Natural killer cell (primary cell): ENCODE data around the gene SLC20A1. TPM values are rescaled to one million over a fixed set of nuclear protein-coding genes. Genes with fewer than 3 reads are reported as not detected.

Experiments
- ATAC-seq, 3 donors: fragments of 150-1000 bp in 2 of 3; fragments of 200-7000 bp in 1 of 3; cut with Tn5 transposase; 1 replicate in 1 of 3; 2 replicates in 2 of 3; pipeline ENCODE4 v1.10.0; 2021; ENCODE audit warnings: mild to moderate bottlenecking in 2 of 3, moderate library complexity in 2 of 3
- DNase-seq, 2 donors: peaks; one replicate each; pipeline versions ENCODE4 v3.0.0 to v3.0.0-alpha.2; 2013 to 2021; ENCODE audit warnings: mixed read lengths in 1 of 2
- H3K27ac ChIP-seq: one replicate; pipeline ENCODE4 v1.5.1; 2013; ENCODE audit warnings: mild to moderate bottlenecking, low read length
- H3K27me3 ChIP-seq: one replicate; pipeline ENCODE4 v1.6.1; 2013; ENCODE audit warnings: low read length; ENCODE audit not compliant: control insufficient read depth, insufficient read depth
- H3K36me3 ChIP-seq: one replicate; pipeline ENCODE4 v1.6.1; 2013; ENCODE audit warnings: low read length; ENCODE audit not compliant: control insufficient read depth, insufficient read depth
- H3K4me1 ChIP-seq: one replicate; pipeline ENCODE4 v1.6.1; 2013; ENCODE audit warnings: low read length; ENCODE audit not compliant: control insufficient read depth, insufficient read depth
- H3K4me3 ChIP-seq: one replicate; pipeline ENCODE4 v1.5.1; 2013; ENCODE audit warnings: low read length
- H3K9me3 ChIP-seq: one replicate; pipeline ENCODE4 v1.6.1; 2013; ENCODE audit warnings: low read length; ENCODE audit not compliant: control insufficient read depth, insufficient read depth
- H3K27ac Mint-ChIP-seq, 2 donors: one replicate each; pipeline ENCODE4 v1.8.0; 2022; ENCODE audit warnings: mild to moderate bottlenecking in 2 of 2, mixed read lengths in 2 of 2, moderate library complexity in 1 of 2
- H3K27me3 Mint-ChIP-seq, 2 donors: one replicate each; pipeline ENCODE4 v1.8.0; 2022; ENCODE audit warnings: low read depth in 2 of 2, mixed read lengths in 2 of 2
- H3K36me3 Mint-ChIP-seq: one replicate; pipeline ENCODE4 v1.8.0; 2022; ENCODE audit warnings: mixed read lengths
- H3K4me1 Mint-ChIP-seq, 2 donors: one replicate each; pipeline ENCODE4 v1.8.0; 2022; ENCODE audit warnings: mixed read lengths in 2 of 2
- H3K4me3 Mint-ChIP-seq: one replicate; pipeline ENCODE4 v1.8.0; 2022; ENCODE audit warnings: mild to moderate bottlenecking, moderate library complexity, mixed read lengths
- H3K9me3 Mint-ChIP-seq, 2 donors: one replicate each; pipeline ENCODE4 v1.8.0; 2022; ENCODE audit warnings: mixed read lengths in 2 of 2
- CTCF ChIP-seq: fragments of 200-600 bp; IDR thresholded peaks from one replicate; pipeline ENCODE4 v1.8.0; 2022; ENCODE audit warnings: antibody characterized with exemption
- WGBS: methylation state at CpG from one replicate; pipeline ENCODE4 v1.1.7; 2013; ENCODE audit warnings: missing lambda C conversion rate; ENCODE audit not compliant: insufficient coverage; 5-methylcytosine and 5-hydroxymethylcytosine counted together
- intact Hi-C: fragments of 100-400 bp; cut with micrococcal nuclease; formaldehyde crosslinking; loops from one replicate; pipeline ENCODE4 v1.14.2; 2022
- total RNA-seq, 4 donors: library from RNA; stranded (reverse); fragments of 120-200 nt in 1 of 4; gene quantifications; one replicate each; pipeline versions ENCODE4 v1.2.3 to v1.2.4, GENCODE V29; 2013 to 2022

Gene SLC20A1
- total RNA-seq, 3 donors from 2014 or later (not counting 1 experiment from before 2014, with no cell fraction given): 193 to 241 (median 233) TPM

GRCh38 chr2:112621790-112622527, 23.8 kb upstream of the SLC20A1 start:
- Mint-ChIP-seq H3K27me3 (no peaks in the 10 kb centered on the region), H3K36me3 (no peaks in the 10 kb centered on the region), H3K4me1 (peaks cover 39 to 42% of the 10 kb centered on the region in 2 donors), H3K9me3 (no peaks in the 10 kb centered on the region), H3K4me3 (no peak overlapping the region), H3K27ac (peak overlapping the region in 1 of 2 donors; percentile 47)
- intact Hi-C loops: no loop called here
- H3K9me3 ChIP-seq: no peaks in the 10 kb centered on the region
- no peak for ATAC-seq
- H3K4me3 ChIP-seq: no peak overlapping the region
- TF ChIP-seq CTCF: no peak
- WGBS: 97% methylated on average over 22 of the region's 22 CpGs
- H3K36me3 ChIP-seq: no peaks in the 10 kb centered on the region
- H3K4me1 ChIP-seq: peaks cover 39% of the 10 kb centered on the region
- no peak for DNase-seq
- H3K27ac ChIP-seq: no peak overlapping the region
- no peaks in the 10 kb centered on the region for H3K27me3 ChIP-seq

DNA sequence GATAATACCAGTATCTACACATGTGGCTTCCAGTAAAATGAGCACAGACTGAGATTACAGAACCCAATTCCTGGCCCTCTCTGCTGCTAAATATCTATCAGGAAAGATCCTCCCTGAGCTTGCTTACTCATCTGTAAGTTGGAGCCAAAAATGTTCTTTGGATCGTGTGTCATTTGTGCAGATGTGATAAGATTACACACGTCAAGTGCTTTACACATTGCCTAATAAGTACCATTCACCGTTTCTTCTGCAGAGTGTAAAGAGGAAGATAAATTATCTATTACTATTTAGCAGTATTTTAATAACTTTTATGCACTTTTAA, 23.2 kb upstream of the SLC20A1 start:
- no peak overlapping the region for H3K4me3 Mint-ChIP-seq
- 100% methylated on average over 1 of the region's 3 CpGs for WGBS
- H3K4me1 Mint-ChIP-seq: peaks cover 44 to 47% of the 10 kb centered on the region in 2 donors

GRCh38 chr2:112623913-112624777, 21.6 kb upstream of the SLC20A1 start:
- no peak for TF ChIP-seq CTCF
- H3K4me3 ChIP-seq: no peak overlapping the region
- no peaks in the 10 kb centered on the region for H3K36me3 ChIP-seq
- WGBS: 48% methylated on average over 9 of the region's 11 CpGs
- intact Hi-C loops: no loop called here
- Mint-ChIP-seq H3K4me1 (peaks cover 59 to 60% of the 10 kb centered on the region in 2 donors), H3K27me3 (no peaks in the 10 kb centered on the region), H3K27ac (peak overlapping the region; percentile 90 to 94), H3K9me3 (no peaks in the 10 kb centered on the region), H3K36me3 (no peaks in the 10 kb centered on the region), H3K4me3 (peak overlapping the region; percentile 78)
- no peaks in the 10 kb centered on the region for H3K9me3 ChIP-seq
- peak overlapping the region; percentile 59 for H3K27ac ChIP-seq
- DNase-seq (peak; percentile 67 to 80), ATAC-seq (peak; percentile 85 to 87 (median 86))
- H3K4me1 ChIP-seq: peaks cover 59% of the 10 kb centered on the region
- no peaks in the 10 kb centered on the region for H3K27me3 ChIP-seq

More for the DNA sequence above, 23.2 kb upstream of the SLC20A1 start:
- Histone ChIP-seq H3K36me3 (no peaks in the 10 kb centered on the region), H3K4me3 (no peak overlapping the region), H3K4me1 (peaks cover 44% of the 10 kb centered on the region), H3K9me3 (no peaks in the 10 kb centered on the region), H3K27ac (no peak overlapping the region), H3K27me3 (no peaks in the 10 kb centered on the region)
- Mint-ChIP-seq H3K27me3 (no peaks in the 10 kb centered on the region), H3K36me3 (no peaks in the 10 kb centered on the region), H3K9me3 (no peaks in the 10 kb centered on the region), H3K27ac (no peak overlapping the region)
- TF ChIP-seq CTCF: no peak
- DNase-seq (no peak), ATAC-seq (no peak)
- intact Hi-C loops: no loop called here
